Stimulated activated CD8-positive, alpha-beta memory T cell treated with anti-CD3 and anti-CD28 coated beads, Interleukin-7, amount 100 ng/mL, for 24 hours (primary cell): Measurements from ENCODE around the gene KDM6A.
"Not testable (repeated sequence)": the region's sequence is repeated elsewhere in the genome, so short reads cannot be mapped to it uniquely, and the experiment has no call there.

ENCODE experiments used
- DNase-seq: peaks from one replicate; pipeline ENCODE4 v3.0.0-alpha.2; 2020; ENCODE audit warnings: low read depth

The KDM6A gene

DNA sequence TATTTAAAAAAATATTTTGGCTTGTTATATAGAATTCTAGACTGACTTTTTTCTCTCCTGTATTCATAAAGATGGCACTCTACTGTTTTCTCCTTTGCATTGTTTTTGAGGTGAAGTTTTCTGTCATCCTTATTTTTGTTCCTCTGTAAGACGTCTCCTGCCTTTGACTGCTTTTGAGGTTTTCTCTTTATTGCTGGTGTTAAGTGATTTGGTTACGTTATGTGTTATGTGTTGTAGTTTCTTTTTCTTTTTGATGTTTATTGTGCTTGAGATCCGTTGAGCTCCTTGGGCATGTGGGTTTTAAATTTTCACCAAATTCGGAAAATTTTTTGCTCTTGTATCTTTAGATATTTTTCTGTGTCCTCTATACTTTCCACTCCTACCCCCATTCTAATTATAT, 50.0 kb downstream of the KDM6A start:
- no peak for DNase-seq

DNA sequence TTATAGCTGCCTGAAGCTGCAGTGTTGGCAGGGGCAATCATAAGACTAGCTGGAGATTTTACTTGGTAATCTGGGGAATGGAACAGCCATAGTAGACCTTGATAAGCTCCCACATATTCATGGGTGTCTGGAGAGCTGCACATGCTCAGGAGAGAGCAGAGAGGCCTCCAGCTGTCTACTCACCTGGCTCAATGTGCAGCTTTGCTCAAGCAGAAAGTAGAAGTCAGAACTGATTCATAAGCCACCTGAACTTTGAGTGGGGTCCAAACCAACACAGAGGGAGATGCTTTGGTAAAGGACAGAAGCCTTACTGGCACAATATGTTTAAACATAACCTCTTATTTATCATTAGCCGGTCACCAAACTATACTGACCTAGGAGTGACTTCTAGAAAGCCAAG, 54.4 kb downstream of the KDM6A start:
- DNase-seq, result no peak

DNA sequence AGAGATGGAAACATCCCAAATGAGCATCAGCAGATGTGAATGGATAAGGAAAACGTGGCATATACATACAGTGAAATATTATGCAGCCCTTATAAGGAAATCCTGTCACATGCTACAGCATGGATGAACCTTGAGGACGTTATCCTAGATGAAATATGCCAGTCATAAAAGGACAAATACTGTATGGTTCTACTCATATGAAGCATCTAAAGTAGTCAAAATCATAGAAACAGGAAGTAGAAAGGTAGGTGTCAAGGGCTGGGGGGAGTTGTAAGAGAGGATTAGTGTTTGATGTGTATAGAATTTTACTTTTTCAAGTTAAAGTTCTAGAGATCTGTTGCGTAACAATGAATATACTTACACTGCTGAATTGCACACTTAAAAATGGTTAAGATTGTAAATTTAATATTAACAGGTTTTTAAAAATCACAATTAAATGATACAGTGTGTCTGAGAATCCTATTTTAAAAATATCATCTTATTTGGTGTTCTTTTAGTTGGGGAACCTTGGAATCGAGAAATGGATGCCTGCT, 58.5 kb downstream of the KDM6A start:
- DNase-seq, result no peak

DNA sequence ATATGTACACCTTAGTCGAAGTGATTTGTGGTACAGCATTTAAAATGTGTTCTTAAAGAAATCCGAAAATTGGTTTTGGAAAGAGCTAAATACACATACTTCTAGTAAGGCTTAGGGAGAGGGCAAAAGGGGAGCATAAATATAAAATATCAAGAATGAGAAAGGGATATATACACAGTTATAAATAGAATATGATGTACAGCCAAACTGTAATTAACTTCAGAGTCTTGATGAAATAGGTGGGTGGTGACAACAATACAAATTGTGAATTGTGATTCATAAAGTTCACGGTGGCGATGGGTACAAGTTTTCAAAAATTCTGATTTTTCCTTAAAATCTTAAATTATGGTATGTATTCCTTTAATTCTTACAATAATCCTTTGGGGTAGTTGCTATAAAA, 62.2 kb downstream of the KDM6A start:
- no peak for DNase-seq

DNA sequence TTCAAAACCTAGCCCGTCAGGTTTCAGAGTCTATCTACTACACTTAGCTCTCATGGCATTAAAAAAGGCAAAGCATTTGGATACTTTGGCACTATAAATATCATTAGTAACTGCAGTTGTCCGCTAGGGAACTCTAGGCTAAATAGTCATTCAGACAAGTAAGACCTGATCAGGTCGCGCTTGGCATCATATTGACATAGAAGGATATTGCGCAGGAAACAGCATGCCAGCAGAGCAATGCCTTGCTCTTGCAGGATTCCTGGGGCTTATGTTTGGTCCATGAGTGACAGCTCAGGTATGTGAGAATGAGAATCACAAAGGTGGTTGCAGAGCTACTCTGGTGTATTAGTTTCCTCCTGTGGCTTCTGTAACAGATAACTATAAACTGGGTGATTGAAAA, 62.7 kb downstream of the KDM6A start:
- no peak for DNase-seq

DNA sequence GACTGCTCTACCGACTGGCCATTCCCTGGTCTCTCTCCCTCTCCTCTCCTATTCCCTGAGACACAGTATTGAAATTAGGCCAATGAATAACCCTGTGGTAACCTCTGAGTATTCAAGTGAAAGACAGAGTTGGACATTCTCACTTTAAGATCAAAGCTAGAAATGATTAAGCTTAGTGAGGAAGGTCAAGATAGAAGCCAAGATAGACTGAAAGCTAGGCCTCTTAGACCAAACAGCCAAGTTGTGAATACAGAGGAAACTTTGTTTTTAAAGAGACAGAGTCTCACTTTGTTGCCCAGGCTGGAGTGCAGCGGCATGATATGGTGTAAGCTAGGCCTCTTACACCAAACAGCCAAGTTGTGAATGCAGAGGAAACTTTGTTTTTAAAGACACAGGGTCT, 64.6 kb downstream of the KDM6A start:
- no peak for DNase-seq

DNA sequence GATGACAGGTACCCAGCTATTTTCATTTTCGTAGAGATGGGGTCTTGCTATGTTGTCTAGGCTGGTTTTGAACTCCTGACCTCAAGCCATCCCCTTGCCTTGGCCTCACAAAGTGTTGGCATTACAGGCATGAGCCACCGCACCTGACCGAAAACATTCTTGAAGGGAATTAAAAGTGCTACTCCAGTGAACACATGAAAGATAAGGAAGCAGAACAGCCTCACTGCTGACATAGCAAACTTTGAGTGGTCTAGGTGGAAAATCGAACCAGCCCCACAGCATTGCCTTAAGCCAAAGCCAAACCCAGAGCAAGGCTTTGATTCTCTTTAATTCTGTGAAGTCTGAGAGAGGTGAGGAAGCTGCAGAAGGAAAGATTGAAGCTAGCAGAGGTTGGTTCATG, 65.1 kb downstream of the KDM6A start:
- DNase-seq, result no peak

DNA sequence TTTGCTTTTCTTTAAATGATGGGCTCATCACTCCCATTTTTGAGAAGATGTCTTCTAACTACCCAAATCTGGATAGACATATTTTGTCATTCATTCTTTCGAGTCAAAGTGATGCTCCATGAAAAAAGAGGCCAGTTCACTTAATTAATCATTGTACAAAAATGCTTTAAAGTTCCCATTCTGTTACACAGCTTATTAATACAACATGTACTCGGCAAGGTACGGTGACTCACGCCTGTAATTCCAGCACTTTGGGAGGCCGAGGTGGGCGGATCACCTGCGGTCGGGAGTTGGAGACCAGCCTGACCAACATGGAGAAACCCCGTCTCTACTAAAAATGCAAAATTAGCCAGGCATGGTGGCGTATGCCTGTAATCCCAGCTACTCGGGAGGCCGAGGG, 67.6 kb downstream of the KDM6A start:
- DNase-seq, result not testable (repeated sequence)

DNA sequence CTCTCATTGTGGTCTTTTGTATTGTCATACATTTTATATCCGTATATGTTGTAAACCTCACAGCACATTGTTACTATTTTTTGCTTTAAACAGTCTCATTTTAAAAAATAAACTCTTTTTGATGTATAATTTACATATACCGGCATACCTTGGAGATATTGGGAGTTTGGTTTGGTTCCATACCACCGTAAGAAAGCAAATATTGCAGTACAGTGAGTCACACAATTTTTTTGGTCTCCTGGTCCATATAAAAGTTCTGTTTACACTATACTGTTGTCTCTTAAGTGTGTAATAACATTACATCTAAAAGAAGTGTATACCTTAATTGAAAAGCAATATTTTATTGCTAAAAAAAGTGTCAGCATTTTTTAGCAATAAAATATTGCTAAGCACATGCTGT, 70.0 kb downstream of the KDM6A start:
- DNase-seq, result no peak

DNA sequence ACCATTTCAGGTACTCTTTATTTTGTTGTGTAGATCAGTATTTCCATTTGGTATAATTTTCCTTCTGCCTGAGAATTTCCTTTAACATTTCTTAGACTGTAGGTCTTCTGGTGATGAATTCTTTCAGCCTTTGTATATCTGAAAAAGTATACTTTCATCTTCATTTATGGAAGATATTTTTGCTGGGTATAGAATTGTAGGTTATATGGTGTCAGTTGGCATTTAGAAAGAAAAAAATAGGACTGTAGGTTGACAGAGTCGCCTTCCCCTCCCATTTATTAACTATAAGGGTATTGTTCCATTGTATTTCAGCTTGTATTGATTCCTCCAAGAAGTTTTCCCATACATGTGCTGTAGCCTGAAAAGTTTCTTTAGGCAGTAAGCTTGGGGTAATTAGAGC, 71.9 kb downstream of the KDM6A start:
- no peak for DNase-seq

DNA sequence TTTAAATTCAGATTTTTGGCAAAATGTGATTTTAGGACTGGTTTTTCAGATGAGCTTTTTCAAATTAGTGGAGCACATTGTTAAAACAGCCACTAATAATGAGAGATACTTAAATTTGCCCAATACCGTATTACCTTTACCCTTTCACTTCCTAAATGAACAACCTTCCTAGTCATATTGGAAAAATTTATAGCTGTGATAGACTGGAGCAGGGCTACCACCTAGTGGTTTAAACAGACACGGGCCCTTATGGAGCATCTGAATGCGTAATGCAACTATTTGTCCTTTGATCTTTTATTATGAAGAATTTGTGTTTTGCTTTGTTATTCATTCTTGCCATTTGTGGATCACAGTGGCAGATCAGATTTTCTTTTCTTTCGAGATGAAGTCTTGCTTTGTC, 72.7 kb downstream of the KDM6A start:
- no peak for DNase-seq

DNA sequence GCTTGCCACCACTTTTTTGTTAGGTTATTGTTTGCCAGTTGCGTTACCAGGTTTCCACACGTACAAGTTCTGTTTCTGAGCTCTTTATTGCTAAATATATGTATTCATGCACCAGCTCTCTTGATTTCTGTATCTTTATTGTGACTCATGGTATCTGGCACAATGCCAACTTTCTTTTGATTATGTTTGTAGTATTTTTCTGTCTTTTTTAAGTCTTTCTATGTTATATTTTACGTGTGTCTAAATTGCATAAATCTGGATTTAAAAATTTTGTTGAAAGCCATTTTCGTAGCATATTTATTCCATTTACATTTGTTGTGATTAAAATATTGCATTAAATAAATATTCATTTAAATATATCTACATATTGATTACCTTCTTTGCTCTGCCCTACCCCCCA, 73.8 kb downstream of the KDM6A start:
- DNase-seq, result no peak

DNA sequence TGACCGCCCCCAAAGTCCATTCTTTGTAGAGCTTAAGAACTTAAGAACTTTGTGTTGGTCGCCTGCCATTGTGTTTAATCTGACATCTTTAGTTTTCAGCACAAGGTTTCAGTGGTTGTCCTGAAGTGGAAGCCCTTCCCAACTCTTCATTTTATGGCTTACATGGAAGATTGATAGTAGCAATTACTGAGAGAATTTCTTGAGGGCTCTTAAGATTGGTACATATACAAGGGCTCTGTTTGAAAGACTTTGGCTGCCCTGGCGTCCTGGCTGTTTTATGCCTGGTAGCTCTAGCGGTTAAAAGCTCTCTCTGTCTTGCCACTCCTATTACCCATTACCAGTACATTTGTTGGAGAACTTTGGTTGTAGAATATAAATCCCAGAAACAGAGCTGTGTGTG, 75.0 kb downstream of the KDM6A start:
- no peak for DNase-seq

DNA sequence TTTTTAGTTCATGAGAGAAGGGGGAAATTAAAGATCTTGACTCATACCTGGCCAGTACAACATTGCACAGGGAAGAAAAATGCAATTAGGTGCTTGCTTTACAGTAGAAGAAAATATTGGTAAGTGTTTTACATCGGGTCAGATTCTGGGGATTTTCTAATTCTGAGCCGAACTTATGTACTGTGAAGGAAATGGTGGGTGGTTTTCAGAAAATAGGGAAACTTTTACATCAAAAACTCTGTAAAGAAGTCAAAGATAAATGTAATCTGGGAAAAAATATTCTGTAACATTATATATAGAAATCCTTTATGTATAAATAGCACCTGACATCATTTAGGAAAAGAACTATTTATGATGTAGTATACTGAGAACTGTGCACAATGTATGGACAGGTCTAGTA, 75.4 kb downstream of the KDM6A start:
- DNase-seq, result no peak

DNA sequence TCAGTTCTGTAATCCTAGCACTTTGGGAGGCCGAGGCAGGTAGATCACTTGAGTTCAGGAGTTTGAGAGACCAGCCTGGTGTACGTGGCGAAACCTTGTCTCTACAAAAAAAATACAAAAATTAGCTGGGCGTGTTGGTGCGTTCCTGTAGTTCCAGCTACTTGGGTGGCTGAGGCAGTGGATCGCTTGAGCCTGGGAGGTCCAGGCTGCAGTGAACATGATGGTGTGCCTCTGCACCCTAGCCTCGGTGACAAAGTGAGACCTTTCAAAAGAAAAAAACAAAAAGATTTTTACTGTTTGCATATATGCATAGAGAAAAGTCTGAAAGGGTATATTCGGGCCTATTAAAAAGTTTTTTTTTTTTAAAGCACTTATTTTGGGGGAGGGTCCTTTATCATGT, 76.1 kb downstream of the KDM6A start:
- DNase-seq, result no peak

DNA sequence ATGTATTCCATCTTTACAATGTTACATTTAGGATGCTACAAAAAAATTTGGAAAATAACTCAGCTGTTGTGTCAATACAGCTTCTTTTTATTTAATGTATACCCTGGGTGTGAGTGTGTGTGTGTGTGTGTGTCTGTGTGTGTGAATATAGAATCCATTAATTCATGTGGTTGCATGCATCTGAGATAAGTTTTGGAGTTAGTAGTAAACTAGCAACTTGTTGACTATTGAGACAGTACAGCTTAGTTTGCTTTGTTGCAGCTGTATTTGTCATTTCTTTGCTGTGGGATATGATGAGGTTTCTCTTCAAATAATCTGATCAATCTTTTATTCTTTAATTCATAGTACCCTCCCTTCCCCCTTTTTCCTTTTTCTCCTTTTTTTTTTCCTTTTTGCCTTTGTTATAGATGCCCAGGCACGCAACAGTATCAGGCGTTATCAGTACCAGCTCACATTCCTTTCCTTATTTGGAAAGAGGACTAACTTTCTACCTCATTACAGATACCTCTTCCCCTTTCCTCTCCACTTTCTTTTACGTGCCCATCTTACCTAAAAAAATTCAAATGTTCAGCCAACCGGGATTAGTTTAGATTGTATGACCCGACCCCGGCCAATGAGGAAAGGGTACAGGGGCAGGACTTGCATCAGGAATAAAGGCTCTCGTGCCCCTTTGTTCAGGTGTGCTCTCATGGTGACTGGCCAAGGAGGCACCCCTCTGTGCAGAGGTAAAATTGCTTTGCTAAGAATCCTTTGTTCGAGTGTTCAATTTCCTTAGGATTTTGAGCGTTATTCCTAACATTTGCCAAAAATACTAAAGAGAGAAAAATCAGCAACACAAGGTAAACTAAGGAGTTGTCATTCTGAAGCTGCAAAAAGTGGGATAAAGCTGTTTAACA, 77.7 kb downstream of the KDM6A start:
- DNase-seq, result not testable (repeated sequence)

DNA sequence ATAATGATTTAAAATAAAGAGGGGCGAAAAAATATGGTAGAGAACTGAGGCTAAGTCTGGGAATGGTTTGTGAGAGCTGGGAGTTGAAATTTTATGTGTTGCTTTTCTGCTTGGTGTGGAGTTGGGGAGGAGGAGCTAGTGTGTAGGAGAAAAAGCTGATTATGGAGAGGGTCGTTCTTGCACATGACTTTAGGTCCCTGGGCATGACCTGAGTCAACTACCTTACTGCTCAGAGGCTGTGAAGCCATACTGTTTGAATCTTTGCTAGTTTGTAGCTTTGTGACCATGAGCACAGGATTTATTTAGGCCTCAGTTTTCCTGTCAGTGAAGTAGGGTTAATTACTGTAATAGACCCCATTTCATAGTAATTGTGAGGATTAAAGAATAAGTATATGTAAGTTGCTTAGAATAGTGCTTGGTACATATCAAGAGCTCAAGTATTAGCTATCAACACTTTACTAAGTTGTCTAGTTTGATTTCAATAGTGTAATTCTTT, 78.6 kb downstream of the KDM6A start:
- DNase-seq, result no peak

DNA sequence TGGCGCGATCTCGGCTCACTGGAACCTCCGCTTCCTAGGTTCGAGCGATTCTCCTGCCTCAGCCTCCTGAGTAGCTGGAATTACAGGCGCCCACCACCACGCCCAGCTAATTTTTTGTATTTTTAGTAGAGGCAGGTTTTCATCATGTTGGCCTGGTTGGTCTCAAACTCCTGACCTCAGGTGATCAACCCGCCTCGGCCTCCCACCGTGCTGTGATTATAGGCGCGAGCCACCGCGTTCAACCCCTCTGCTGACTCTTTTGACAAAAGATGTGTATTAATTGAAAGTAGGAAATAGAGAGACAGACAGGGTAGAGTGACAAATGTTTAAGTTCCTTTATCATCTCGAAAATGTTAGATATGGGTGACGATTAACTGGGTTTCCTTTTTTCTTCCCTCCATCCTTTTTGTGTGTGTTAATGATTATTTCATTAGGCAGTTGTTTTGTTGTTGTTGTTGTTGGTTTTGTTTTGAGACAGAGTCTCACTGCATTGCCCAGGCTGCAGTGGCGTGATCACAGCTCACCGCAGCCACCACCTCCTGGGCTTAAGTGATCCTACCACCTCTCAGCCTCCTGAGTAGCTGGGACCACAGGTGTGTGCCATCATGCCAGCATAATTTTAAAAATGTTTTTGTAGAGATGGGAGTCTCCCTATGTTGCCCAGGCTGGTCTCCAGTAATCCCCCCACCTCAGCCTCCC, 79.5 kb downstream of the KDM6A start:
- no peak for DNase-seq

DNA sequence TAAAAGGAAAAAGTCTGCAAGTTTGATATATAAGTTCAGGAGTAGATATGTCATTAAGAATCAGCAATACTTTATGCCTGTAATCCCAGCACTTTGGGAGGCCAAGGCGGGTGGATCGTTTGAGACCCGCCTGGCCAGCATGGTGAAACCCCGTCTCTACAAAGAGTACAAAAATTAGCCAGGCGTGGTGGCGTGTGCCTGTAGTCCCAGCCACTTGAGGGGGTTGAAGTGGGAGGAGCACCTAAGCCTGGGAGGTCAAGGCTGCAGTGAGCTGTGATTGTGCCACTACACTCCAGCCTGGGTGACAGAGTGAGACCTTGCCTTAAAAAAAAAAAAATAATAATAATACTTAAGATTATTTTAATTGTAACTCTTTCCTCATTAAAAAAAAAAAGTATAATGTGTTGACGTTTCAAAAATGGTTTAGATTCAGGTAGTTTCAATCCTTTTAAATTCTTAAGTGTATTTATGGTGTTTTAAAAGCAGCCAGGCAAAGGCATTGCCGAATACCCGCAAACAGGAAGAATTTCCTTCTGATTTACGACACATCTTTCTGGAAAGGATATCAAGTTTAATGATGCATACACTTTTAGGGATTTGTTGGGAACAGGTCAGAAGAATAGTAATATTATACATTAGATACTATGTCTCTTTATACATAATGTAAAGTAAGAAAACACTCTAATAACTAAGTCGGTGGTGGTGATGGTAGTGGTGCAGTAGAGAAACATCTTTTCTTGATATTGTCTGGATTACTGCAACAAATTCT, 80.9 kb downstream of the KDM6A start:
- DNase-seq, result no peak

DNA sequence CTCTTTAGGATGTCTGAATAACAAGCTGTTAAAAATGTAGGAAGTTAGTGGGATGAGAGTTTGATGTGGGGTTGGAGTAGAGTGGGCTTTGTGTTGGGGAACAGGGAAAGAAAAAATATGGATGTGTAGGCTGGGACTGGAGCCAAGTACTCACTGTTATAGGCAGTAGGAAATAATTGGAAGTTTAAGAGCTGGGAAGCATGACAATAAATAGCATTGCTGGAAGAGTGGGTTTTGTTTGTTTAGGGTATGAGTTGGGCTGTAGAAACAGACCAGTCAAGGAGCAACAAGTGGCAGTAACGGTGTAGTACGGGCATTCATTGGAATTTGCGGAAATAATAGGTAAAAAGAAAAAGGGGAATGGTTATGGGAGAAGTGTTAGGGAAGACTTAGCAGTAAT, 81.6 kb downstream of the KDM6A start:
- no peak for DNase-seq

DNA sequence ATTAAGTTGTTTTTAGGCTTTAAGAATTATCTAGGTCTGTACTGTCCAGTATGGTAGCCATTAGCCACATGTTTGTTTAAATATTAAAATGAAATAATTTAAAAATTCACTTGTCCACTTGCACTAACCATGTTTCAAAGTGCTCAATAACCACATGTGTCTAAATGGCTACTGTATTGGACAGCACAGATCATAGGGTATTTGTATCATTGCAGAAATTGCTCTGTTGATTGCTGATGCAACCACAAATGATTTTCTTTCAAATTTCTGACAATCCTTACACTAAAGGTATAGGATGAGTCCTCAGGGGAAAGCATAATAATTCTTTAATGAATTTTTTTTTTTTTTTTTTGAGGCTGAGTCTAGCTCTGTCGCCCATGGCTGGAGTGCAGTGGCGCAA, 84.9 kb downstream of the KDM6A start:
- DNase-seq, result no peak

DNA sequence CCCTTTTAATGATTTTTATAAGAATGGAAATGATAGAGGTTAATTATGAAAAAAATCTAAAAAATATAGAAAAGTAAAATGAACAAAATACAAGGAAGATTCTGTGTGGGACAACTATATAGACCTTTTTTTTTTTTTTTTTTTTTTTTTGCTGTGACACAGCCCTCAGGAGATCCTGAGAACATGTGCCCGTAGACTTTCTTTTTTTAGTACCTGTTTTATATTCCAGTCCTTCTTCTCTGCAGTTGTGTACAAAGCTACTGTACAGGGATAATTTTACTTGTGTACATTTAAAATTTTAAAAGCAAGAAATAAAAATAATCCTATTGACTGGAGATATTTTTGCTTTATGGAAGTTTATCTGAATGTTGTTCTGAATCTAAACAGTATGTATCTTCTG, 85.5 kb downstream of the KDM6A start:
- DNase-seq, result no peak
